GM18870 (cell line): ENCODE results near the gene DPM3.

Source experiments
- ATAC-seq: cut with Tn5 transposase; IDR thresholded peaks from one replicate; pipeline ENCODE4 v1.9.1; 2021; ENCODE audit warnings: moderate library complexity; ENCODE audit not compliant: unreplicated experiment

The DPM3 gene

GRCh38 chr1:155103325-155103724 is 37.0 kb downstream of the DPM3 start:
- no peak for ATAC-seq

DNA sequence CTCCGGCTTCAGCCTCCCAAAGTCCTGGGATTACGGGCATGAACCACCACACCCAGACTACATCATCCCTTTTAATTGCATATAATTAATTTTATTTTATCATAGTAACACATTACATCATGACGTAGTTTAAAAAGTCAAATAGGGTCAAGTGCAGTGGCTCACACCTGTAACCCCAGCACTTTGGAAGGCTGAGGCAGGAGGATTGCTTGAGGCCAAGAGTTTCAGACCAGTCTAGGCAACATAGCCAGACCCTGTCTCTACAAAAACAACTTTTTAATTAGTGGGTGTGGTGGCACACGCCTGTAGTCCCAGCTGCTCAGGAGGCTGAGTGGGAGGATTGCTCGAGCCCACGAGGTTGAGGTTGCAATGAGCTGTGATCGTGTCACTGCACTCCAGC is 41.0 kb downstream of the DPM3 start:
- no peak for ATAC-seq

DNA sequence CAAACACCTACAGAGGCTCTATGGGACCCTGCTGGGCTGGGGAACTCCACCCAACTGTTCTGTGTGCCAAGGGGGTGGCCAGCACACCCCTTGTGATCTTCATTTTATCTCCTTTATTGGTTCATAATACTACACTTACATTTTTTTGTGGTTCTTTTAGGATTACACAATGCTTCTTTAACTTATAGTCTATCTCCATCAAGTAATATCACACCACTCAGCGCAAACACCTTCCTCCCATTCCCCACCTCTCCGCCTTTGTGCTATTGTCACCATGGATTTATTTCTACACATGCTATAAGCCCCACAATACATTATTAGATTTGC is 45.7 kb downstream of the DPM3 start:
- ATAC-seq: no peak

GRCh38 chr1:155093911-155094621 is 46.3 kb downstream of the DPM3 start:
- ATAC-seq: no peak

DNA sequence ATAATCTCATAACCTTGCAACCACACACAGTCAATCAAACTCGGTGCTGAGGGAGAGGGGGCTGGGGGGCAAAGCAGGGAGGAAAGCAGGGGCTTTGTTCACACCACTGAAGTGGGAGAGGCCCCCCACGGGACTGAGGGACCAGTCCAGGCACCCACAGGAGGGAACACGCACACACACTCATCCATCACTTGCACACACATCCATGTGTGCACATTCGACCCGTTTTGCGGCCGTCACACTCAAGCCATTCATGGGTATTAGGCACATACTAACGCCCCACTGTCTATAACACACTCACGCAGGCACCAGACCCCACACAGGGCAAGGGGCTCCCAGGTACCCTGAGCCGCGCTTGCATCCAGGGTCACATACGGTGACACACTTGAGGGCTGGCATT is 47.7 kb downstream of the DPM3 start:
- no peak for ATAC-seq

- ATAC-seq: no peak
These were observed 48.2 kb downstream of the DPM3 start for GRCh38 chr1:155092131-155092530.

DNA sequence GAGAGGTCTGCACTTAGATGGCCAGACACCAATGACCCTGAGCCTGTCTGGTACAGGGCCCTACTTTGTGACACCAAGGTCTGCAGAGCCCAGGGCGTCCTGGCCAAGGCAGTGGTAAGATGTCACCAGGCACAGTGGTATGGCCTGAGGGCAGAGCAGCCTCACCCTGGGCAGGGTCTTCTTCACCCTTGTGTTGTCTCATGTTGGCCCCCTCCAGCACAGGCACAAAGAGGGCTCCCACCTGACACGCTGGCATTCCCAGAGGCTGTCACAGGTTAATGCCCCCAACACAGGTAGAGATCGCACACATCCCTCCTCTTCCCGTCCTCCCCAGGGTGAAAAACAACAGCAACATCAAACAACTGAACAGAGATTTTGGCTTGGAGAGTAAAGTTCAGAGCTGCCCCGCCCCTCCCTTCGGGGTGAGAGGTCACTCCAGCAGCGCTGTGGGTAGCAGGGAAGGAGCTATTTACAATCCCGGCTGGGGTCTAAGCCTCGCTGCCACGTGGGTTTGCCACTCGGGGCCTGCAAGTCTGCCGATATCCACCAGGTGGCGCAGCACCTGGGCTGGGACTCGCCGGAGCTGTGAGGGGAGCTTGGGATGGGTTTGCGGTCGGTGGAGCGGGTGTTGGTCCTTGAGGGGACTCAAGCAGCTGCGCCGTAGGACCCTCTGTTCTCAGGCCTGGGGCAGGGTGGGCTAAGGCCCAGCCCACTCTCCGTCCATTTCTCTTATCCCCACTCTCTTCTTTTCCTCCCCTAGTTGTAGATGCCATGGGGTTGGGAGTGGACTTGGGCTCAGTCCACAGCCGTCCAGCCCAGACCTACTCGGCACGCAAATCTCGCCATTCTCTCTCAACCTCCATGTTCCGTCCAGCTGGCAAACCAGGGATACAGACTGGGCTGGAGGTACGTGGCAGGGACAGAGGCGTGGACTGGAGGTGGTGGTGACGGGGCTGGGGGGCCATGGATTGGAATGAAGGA is 49.0 kb downstream of the DPM3 start:
- no peak for ATAC-seq
